ENCODE measurements around the gene TMC4. TPM values are rescaled to one million over a fixed set of nuclear protein-coding genes. Genes with fewer than 3 reads are reported as not detected.
"Not testable (repeated sequence)": the region's sequence is repeated elsewhere in the genome, so short reads cannot be mapped to it uniquely, and the experiment has no call there.

Gene TMC4
- total RNA-seq, 2 donors from 2014 or later = 0.41 to 7.8 TPM

- H3K4me3 ChIP-seq = no peak overlapping the region
Measured at GRCh38 chr19:54208784-54209057, 35.8 kb upstream of the TMC4 start.

DNA sequence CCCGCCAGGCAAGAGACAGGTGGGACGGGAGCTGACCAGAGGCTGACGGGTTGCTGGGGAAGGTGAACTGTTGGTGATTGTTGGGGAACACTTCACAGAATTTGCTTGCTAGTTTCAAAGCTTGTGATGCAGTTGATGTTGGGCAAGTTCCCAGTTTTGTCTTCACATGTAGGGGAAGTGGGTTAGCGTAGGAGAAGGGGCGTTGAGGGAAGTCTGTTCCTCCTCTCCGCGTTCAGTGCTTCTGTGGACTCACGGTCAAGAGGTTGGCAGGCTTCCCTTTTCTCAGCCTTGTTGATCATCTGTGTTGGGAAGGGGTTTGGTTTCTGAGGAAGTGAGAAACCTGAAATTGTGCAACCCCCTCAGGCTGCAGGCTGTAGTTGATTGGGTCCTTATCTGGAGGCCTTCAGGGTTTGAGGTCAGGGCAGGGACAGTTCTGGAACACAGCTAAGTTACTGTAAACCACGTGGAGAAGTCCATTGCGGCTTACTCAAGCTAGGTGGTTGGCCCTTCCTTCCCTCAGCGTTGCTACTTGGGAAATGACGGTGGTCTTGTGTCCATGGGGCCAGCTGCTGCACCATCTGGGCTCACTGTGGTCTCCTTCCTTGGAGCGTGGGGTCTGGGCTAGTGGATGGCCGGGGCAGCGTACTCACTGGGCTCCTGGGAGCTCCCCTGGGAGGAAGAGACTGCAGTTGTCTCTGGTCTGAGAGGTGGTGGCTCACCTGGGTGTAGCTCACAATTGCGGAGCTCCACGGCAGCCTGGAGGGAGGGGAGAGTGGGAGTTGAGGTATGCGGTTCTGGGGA is 35.2 kb upstream of the TMC4 start:
- H3K4me3 ChIP-seq = no peak overlapping the region
- DNase-seq (ENCODE audit: low spot score) (no peak), ATAC-seq (ENCODE audit: insufficient number of reproducible peaks, low FRiP score, low read depth) (no peak)
- no peaks in the 10 kb centered on the region for H3K9me3 ChIP-seq
- peaks cover 39% of the 10 kb centered on the region for H3K36me3 ChIP-seq
- no peaks in the 10 kb centered on the region for H3K27me3 ChIP-seq (replicated peaks; ENCODE audit: insufficient read depth)
- peaks cover 14 to 43% of the 10 kb centered on the region in 2 donors for H3K4me1 ChIP-seq (ENCODE audit: control insufficient read depth in 1 of 2, low read depth in 2 of 2)
- peak overlapping the region; percentile 36 to 61 for H3K27ac ChIP-seq
- no peak for TF ChIP-seq CTCF (IDR thresholded peaks at IDR 0.05)

More at GRCh38 chr19:54208784-54209057, 35.8 kb upstream of the TMC4 start:
- DNase-seq (ENCODE audit: low spot score) (no peak), ATAC-seq (ENCODE audit: insufficient number of reproducible peaks, low FRiP score, low read depth) (no peak)
- Histone ChIP-seq H3K27me3 (replicated peaks; ENCODE audit: insufficient read depth) (no peaks in the 10 kb centered on the region), H3K4me1 (ENCODE audit: control insufficient read depth in 1 of 2, low read depth in 2 of 2) (peaks cover 9 to 37% of the 10 kb centered on the region in 2 donors), H3K27ac (peak overlapping the region; percentile 10 to 61), H3K36me3 (peaks cover 39% of the 10 kb centered on the region), H3K9me3 (no peaks in the 10 kb centered on the region)
- no peak for TF ChIP-seq CTCF (IDR thresholded peaks at IDR 0.05)

- Histone ChIP-seq H3K27me3 (replicated peaks; ENCODE audit: insufficient read depth) (no peaks in the 10 kb centered on the region), H3K27ac (peak overlapping the region; percentile 26 to 36), H3K4me3 (no peak overlapping the region), H3K9me3 (no peaks in the 10 kb centered on the region), H3K4me1 (ENCODE audit: control insufficient read depth in 1 of 2, low read depth in 2 of 2) (peaks cover 20 to 48% of the 10 kb centered on the region in 2 donors), H3K36me3 (peaks cover 42% of the 10 kb centered on the region)
- DNase-seq (ENCODE audit: low spot score) = no peak
- ATAC-seq (ENCODE audit: insufficient number of reproducible peaks, low FRiP score, low read depth) = no peak
- TF ChIP-seq CTCF (IDR thresholded peaks at IDR 0.05) = no peak
Measured at GRCh38 chr19:54207676-54207982, 34.7 kb upstream of the TMC4 start.

GRCh38 chr19:54207193-54207592 is 34.2 kb upstream of the TMC4 start:
- H3K36me3 ChIP-seq = peaks cover 46% of the 10 kb centered on the region
- peak overlapping the region in 1 of 2 donors; percentile 36 for H3K27ac ChIP-seq
- peaks cover 24 to 52% of the 10 kb centered on the region in 2 donors for H3K4me1 ChIP-seq (ENCODE audit: control insufficient read depth in 1 of 2, low read depth in 2 of 2)
- not testable (repeated sequence) for H3K9me3 ChIP-seq; ATAC-seq (ENCODE audit: insufficient number of reproducible peaks, low FRiP score, low read depth); H3K27me3 ChIP-seq (replicated peaks; ENCODE audit: insufficient read depth); H3K4me3 ChIP-seq; DNase-seq (ENCODE audit: low spot score)

DNA sequence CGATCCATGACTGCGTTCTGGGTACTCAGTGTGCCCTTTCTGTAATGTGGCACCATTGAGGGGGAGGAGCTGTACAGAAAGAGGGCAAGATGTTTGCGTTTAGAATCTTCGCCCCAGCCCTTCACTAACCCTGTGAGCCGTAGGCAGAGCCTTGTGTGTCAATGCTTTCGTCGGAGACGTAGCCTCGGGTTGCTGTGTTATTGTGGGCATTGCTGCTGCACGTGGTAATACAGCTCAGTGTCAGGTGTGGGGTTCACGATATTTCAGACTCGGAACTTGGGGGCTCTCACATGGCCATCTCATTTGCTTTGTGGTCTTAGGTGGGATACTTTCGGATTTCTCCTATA is 33.8 kb upstream of the TMC4 start:
- no peak for TF ChIP-seq CTCF (IDR thresholded peaks at IDR 0.05)
- no peaks in the 10 kb centered on the region for H3K9me3 ChIP-seq
- H3K4me3 ChIP-seq = no peak overlapping the region
- ATAC-seq (ENCODE audit: insufficient number of reproducible peaks, low FRiP score, low read depth) = no peak
- no peak for DNase-seq (ENCODE audit: low spot score)
- H3K27me3 ChIP-seq (replicated peaks; ENCODE audit: insufficient read depth) = no peaks in the 10 kb centered on the region
- peak overlapping the region in 1 of 2 donors; percentile 36 for H3K27ac ChIP-seq
- peaks cover 27 to 56% of the 10 kb centered on the region in 2 donors for H3K4me1 ChIP-seq (ENCODE audit: control insufficient read depth in 1 of 2, low read depth in 2 of 2)
- H3K36me3 ChIP-seq = peaks cover 47% of the 10 kb centered on the region

Measured in thoracic aorta (tissue), 2 donors.